Esophagus muscularis mucosa (tissue), 4 donors: Measurements from ENCODE around the gene SLC35B1.

Experiments used
- EP300 ChIP-seq: sonication (generic); formaldehyde crosslinking; IDR thresholded peaks from one replicate; pipeline ENCODE4 v1.6.1; 2017; ENCODE audit warnings: antibody characterized with exemption
- POLR2A ChIP-seq: fragments of 450-650 bp; IDR thresholded peaks from one replicate; pipeline ENCODE4 v1.6.1; 2017; ENCODE audit warnings: antibody characterized with exemption, moderate library complexity, mild to moderate bottlenecking, low read depth
- POLR2AphosphoS5 ChIP-seq, 2 donors: sonication (generic); formaldehyde crosslinking; IDR thresholded peaks; one replicate each; pipeline ENCODE4 v1.6.1; 2017; ENCODE audit warnings: antibody characterized with exemption in 2 of 2
- TF ChIP-seq, protein P1 (sequence below), 3 experiments: fragments of 200-600 bp in 2 of 3; fragments of 450-650 bp in 1 of 3; sonication (generic) in 2 of 3; IDR thresholded peaks; one replicate each; pipeline ENCODE4 v1.5.1; 2017 to 2019; ENCODE audit warnings: antibody characterized with exemption in 3 of 3, mild to moderate bottlenecking in 2 of 3, moderate library complexity in 1 of 3

DNA sequence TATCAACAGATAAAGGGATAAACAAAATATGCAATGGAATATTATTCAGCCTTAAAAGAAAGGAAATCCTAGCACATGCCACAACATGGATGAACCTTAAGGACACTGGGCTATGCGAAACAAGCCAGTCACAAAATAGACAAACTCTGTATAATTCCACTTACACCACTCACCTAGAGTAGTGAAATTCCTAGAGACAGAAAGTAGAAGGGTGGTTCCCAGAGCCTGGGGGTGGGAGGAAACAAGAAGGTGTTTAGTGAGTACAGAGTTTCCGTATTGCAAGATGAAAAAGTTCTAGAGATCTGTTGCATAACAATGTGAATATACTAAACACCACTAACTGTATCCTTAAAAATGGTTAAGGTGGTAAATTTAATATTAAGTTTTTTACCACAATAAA lies 39.9 kb downstream of the SLC35B1 start:
- TF ChIP-seq, protein P1, sequence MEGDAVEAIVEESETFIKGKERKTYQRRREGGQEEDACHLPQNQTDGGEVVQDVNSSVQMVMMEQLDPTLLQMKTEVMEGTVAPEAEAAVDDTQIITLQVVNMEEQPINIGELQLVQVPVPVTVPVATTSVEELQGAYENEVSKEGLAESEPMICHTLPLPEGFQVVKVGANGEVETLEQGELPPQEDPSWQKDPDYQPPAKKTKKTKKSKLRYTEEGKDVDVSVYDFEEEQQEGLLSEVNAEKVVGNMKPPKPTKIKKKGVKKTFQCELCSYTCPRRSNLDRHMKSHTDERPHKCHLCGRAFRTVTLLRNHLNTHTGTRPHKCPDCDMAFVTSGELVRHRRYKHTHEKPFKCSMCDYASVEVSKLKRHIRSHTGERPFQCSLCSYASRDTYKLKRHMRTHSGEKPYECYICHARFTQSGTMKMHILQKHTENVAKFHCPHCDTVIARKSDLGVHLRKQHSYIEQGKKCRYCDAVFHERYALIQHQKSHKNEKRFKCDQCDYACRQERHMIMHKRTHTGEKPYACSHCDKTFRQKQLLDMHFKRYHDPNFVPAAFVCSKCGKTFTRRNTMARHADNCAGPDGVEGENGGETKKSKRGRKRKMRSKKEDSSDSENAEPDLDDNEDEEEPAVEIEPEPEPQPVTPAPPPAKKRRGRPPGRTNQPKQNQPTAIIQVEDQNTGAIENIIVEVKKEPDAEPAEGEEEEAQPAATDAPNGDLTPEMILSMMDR (IDR thresholded peaks at IDR 0.05), result no peak
- TF ChIP-seq POLR2AphosphoS5 (IDR thresholded peaks at IDR 0.05) (no peak), EP300 (no peak), POLR2A (no peak)
